ENCODE measurements around the gene SRSF1.
A peak's percentile ranks its signal among the peaks of the same experiment; 100 is the strongest.

Gene SRSF1

DNA sequence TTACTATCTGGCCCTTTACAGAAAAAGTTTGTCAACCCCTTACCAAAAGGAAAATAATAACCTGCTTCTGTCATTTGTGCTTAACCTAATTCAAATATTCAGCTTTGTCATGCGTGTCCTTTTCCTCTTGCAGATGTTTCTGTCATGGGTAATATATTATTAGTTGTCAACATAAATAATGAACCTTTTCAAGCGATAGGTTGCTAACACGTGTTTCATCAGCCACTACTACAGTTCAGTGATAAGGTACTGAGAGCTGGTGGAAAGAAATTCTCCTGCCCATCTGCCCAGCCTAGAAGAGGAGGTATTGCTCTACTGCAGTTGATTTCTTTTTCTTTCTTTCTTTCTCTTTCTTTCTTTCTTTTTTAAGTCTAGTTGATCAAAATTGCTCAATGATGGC, 12.0 kb upstream of the SRSF1 start:
- 91 to 100% methylated on average over 2 to 3 of the region's 3 CpGs for WGBS, 2 experiments
- Histone ChIP-seq H3K4me3 (ENCODE audit: insufficient read depth, low read depth, low read length) (no peak overlapping the region), H3K36me3 (ENCODE audit: control insufficient read depth, insufficient read depth, low read length) (no peaks in the 10 kb centered on the region)

GRCh38 chr17:58010067-58010799, 3.2 kb upstream of the SRSF1 start:
- no peaks in the 10 kb centered on the region for H3K36me3 ChIP-seq (ENCODE audit: control insufficient read depth, insufficient read depth, low read length)
- H3K27ac ChIP-seq (ENCODE audit: insufficient read depth, low read depth, low read length, poor library complexity, severe bottlenecking), result no peak overlapping the region
- H3K4me3 ChIP-seq (ENCODE audit: insufficient read depth, low read depth, low read length), result no peak overlapping the region
- no peaks in the 10 kb centered on the region for H3K9me3 ChIP-seq (ENCODE audit: control insufficient read depth, low read length)
- WGBS, 2 experiments, result 94 to 96% methylated on average over 10 of the region's 10 CpGs
- no peaks in the 10 kb centered on the region for H3K27me3 ChIP-seq (ENCODE audit: control insufficient read depth, insufficient read depth, low read length, poor library complexity, severe bottlenecking)
- H3K4me1 ChIP-seq (ENCODE audit: control insufficient read depth, insufficient read depth, low read length), result peaks cover 3% of the 10 kb centered on the region

More for the DNA sequence above, 12.0 kb upstream of the SRSF1 start:
- Histone ChIP-seq H3K27me3 (ENCODE audit: control insufficient read depth, insufficient read depth, low read length, poor library complexity, severe bottlenecking) (no peaks in the 10 kb centered on the region), H3K27ac (ENCODE audit: insufficient read depth, low read depth, low read length, poor library complexity, severe bottlenecking) (no peak overlapping the region), H3K4me1 (ENCODE audit: control insufficient read depth, insufficient read depth, low read length) (peaks cover 10% of the 10 kb centered on the region), H3K9me3 (ENCODE audit: control insufficient read depth, low read length) (no peaks in the 10 kb centered on the region)

- H3K36me3 ChIP-seq (ENCODE audit: control insufficient read depth, insufficient read depth, low read length), result peaks cover 16% of the 10 kb centered on the region
- H3K27ac ChIP-seq (ENCODE audit: insufficient read depth, low read depth, low read length, poor library complexity, severe bottlenecking), result peak overlapping the region; percentile 98
- no peaks in the 10 kb centered on the region for H3K27me3 ChIP-seq (ENCODE audit: control insufficient read depth, insufficient read depth, low read length, poor library complexity, severe bottlenecking)
- no peaks in the 10 kb centered on the region for H3K9me3 ChIP-seq (ENCODE audit: control insufficient read depth, low read length)
- peaks cover 19% of the 10 kb centered on the region for H3K4me1 ChIP-seq (ENCODE audit: control insufficient read depth, insufficient read depth, low read length)
- peak overlapping the region; percentile 92 for H3K4me3 ChIP-seq (ENCODE audit: insufficient read depth, low read depth, low read length)
- WGBS, 2 experiments, result 41 to 43% methylated on average over 47 of the region's 47 CpGs
Observed at GRCh38 chr17:58007781-58008706, 998 bp upstream of the SRSF1 start.

- Histone ChIP-seq H3K27me3 (ENCODE audit: control insufficient read depth, insufficient read depth, low read length, poor library complexity, severe bottlenecking) (no peaks in the 10 kb centered on the region), H3K4me1 (ENCODE audit: control insufficient read depth, insufficient read depth, low read length) (peaks cover 19% of the 10 kb centered on the region), H3K27ac (ENCODE audit: insufficient read depth, low read depth, low read length, poor library complexity, severe bottlenecking) (peak overlapping the region; percentile 98), H3K4me3 (ENCODE audit: insufficient read depth, low read depth, low read length) (peak overlapping the region; percentile 92), H3K36me3 (ENCODE audit: control insufficient read depth, insufficient read depth, low read length) (peaks cover 24% of the 10 kb centered on the region), H3K9me3 (ENCODE audit: control insufficient read depth, low read length) (no peaks in the 10 kb centered on the region)
- WGBS, 2 experiments, result 0% methylated on average over 20 of the region's 20 CpGs
Observed at GRCh38 chr17:58006560-58006923, 504 bp downstream of the SRSF1 start.

GRCh38 chr17:58005728-58006559, 1.1 kb downstream of the SRSF1 start:
- peaks cover 24% of the 10 kb centered on the region for H3K36me3 ChIP-seq (ENCODE audit: control insufficient read depth, insufficient read depth, low read length)
- H3K4me1 ChIP-seq (ENCODE audit: control insufficient read depth, insufficient read depth, low read length), result peaks cover 19% of the 10 kb centered on the region
- H3K9me3 ChIP-seq (ENCODE audit: control insufficient read depth, low read length), result no peaks in the 10 kb centered on the region
- no peaks in the 10 kb centered on the region for H3K27me3 ChIP-seq (ENCODE audit: control insufficient read depth, insufficient read depth, low read length, poor library complexity, severe bottlenecking)
- peak overlapping the region; percentile 92 for H3K4me3 ChIP-seq (ENCODE audit: insufficient read depth, low read depth, low read length)
- WGBS, 2 experiments, result 5% methylated on average over 35 to 36 of the region's 36 CpGs
- H3K27ac ChIP-seq (ENCODE audit: insufficient read depth, low read depth, low read length, poor library complexity, severe bottlenecking), result peak overlapping the region; percentile 98

DNA sequence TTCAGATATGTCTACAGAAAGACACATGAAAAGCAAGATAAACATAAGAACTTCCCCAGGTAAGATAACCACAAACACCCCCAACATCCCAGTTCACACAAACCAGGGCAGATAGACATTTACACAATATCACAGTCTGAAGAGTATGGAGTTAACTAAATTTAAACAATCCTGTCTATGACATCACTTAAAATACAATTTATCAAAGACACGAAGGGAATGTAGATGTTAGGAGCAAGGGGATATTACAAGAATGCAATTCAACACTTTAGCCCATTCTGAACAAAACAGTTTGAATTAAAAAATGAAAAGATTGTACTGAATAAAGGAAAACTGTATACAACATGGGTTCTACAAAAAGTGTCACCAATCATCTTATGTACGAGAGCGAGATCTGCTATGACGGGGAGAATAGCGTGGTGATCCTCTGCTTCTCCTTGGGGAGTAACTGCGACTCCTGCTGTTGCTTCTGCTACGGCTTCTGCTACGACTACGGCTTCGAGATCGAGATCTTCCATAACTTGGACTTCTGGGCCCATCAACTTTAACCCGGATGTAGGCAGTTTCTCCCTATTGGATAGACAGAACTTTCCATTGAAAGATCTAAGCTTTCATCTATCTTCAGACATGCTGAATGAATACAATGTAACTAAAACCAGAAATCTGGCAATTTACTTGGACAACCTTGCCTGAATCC, 1.9 kb downstream of the SRSF1 start:
- Histone ChIP-seq H3K27ac (ENCODE audit: insufficient read depth, low read depth, low read length, poor library complexity, severe bottlenecking) (no peak overlapping the region), H3K9me3 (ENCODE audit: control insufficient read depth, low read length) (no peaks in the 10 kb centered on the region), H3K36me3 (ENCODE audit: control insufficient read depth, insufficient read depth, low read length) (peaks cover 28% of the 10 kb centered on the region), H3K4me3 (ENCODE audit: insufficient read depth, low read depth, low read length) (peak overlapping the region; percentile 92), H3K4me1 (ENCODE audit: control insufficient read depth, insufficient read depth, low read length) (peaks cover 19% of the 10 kb centered on the region), H3K27me3 (ENCODE audit: control insufficient read depth, insufficient read depth, low read length, poor library complexity, severe bottlenecking) (no peaks in the 10 kb centered on the region)
- 49 to 62% methylated on average over 11 of the region's 12 CpGs for WGBS, 2 experiments

DNA sequence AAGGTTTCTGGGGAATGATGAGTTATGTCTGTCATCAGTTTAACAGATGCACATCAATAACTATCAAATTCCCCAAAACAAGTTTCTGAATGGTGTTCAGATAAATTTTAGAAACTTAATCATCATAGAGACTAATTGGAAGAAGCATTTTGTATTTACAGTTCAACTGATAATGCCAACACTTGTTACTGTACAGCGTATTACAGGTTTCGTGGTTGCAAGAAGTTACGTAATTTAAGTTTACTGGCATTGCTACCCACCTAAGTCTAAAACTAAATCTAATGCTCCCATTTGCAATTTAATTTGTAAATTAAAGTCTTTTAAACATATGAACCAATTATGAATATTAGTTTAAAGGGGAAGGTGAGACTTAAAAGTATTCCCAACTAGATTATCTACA, 3.0 kb downstream of the SRSF1 start:
- Histone ChIP-seq H3K36me3 (ENCODE audit: control insufficient read depth, insufficient read depth, low read length) (peaks cover 28% of the 10 kb centered on the region), H3K27ac (ENCODE audit: insufficient read depth, low read depth, low read length, poor library complexity, severe bottlenecking) (no peak overlapping the region), H3K27me3 (ENCODE audit: control insufficient read depth, insufficient read depth, low read length, poor library complexity, severe bottlenecking) (no peaks in the 10 kb centered on the region), H3K4me3 (ENCODE audit: insufficient read depth, low read depth, low read length) (no peak overlapping the region), H3K9me3 (ENCODE audit: control insufficient read depth, low read length) (no peaks in the 10 kb centered on the region), H3K4me1 (ENCODE audit: control insufficient read depth, insufficient read depth, low read length) (peaks cover 19% of the 10 kb centered on the region)
- WGBS, 2 experiments, result 98% methylated on average over 3 of the region's 3 CpGs

- Histone ChIP-seq H3K27me3 (ENCODE audit: control insufficient read depth, insufficient read depth, low read length, poor library complexity, severe bottlenecking) (no peaks in the 10 kb centered on the region), H3K4me3 (ENCODE audit: insufficient read depth, low read depth, low read length) (no peak overlapping the region), H3K9me3 (ENCODE audit: control insufficient read depth, low read length) (no peaks in the 10 kb centered on the region), H3K36me3 (ENCODE audit: control insufficient read depth, insufficient read depth, low read length) (peaks cover 31% of the 10 kb centered on the region), H3K27ac (ENCODE audit: insufficient read depth, low read depth, low read length, poor library complexity, severe bottlenecking) (no peak overlapping the region), H3K4me1 (ENCODE audit: control insufficient read depth, insufficient read depth, low read length) (peaks cover 19% of the 10 kb centered on the region)
- 92 to 99% methylated on average over 2 of the region's 2 CpGs for WGBS, 2 experiments
Observed at GRCh38 chr17:58002973-58003372, 4.1 kb downstream of the SRSF1 start.

DNA sequence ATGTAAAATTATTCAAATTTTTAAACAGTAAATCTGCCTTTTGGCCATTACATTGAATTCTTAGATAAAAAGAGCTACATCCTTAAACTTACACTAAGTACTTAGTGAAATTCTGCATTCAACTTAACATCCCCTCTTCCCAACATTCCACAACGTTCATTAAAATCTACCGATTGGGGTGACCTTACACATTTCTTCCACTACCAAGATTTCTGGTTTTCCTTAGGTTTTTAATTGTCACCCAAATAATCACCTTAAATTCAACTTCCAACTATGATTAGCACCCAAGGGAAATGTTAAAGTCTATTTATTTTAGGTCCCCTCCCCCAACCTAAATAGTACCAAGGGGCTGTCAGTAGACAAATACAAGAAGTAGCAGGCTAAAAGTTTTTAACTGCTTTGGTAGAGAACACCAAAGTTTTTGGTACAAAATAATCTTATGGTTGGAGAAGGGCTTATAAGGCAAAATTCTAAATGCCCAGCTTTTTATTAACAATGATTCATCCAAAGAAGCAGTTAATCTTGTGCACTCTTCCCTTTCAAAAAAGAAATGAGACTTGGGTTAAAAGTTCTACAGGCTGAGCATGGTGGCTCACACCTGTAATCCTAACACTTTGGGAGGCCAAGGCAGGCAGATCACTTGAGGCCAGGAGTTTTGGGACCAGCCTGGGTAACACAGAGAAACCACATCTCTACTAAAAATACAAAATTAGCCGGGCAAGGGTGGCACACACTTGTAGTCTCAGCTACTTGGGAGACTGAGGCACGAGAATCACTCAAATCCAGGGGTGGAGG, 4.7 kb downstream of the SRSF1 start:
- Histone ChIP-seq H3K4me3 (ENCODE audit: insufficient read depth, low read depth, low read length) (no peak overlapping the region), H3K36me3 (ENCODE audit: control insufficient read depth, insufficient read depth, low read length) (peaks cover 31% of the 10 kb centered on the region), H3K9me3 (ENCODE audit: control insufficient read depth, low read length) (no peaks in the 10 kb centered on the region), H3K27me3 (ENCODE audit: control insufficient read depth, insufficient read depth, low read length, poor library complexity, severe bottlenecking) (no peaks in the 10 kb centered on the region), H3K4me1 (ENCODE audit: control insufficient read depth, insufficient read depth, low read length) (peaks cover 19% of the 10 kb centered on the region), H3K27ac (ENCODE audit: insufficient read depth, low read depth, low read length, poor library complexity, severe bottlenecking) (no peak overlapping the region)
- WGBS, 2 experiments, result 91 to 93% methylated on average over 4 of the region's 4 CpGs
